GM12864 (cell line): Measurements from ENCODE around the gene PGAM1.
"Not testable (repeated sequence)": the region's sequence is repeated elsewhere in the genome, so short reads cannot be mapped to it uniquely, and the experiment has no call there.

ENCODE experiments used
- DNase-seq: peaks from one replicate; pipeline ENCODE4 v3.0.0-alpha.2; 2011; ENCODE audit warnings: low read depth
- H3K4me3 ChIP-seq: 2 replicates; pipeline ENCODE4 v1.5.1; 2011; ENCODE audit warnings: mild to moderate bottlenecking, low read depth, low read length, control low read depth
- CTCF ChIP-seq: IDR thresholded peaks from 2 replicates; pipeline ENCODE4 v1.5.1; 2011; ENCODE audit warnings: low read depth, mild to moderate bottlenecking, moderate library complexity, low read length, control low read depth, inconsistent platforms; ENCODE audit errors: missing control alignments

PGAM1 gene

DNA sequence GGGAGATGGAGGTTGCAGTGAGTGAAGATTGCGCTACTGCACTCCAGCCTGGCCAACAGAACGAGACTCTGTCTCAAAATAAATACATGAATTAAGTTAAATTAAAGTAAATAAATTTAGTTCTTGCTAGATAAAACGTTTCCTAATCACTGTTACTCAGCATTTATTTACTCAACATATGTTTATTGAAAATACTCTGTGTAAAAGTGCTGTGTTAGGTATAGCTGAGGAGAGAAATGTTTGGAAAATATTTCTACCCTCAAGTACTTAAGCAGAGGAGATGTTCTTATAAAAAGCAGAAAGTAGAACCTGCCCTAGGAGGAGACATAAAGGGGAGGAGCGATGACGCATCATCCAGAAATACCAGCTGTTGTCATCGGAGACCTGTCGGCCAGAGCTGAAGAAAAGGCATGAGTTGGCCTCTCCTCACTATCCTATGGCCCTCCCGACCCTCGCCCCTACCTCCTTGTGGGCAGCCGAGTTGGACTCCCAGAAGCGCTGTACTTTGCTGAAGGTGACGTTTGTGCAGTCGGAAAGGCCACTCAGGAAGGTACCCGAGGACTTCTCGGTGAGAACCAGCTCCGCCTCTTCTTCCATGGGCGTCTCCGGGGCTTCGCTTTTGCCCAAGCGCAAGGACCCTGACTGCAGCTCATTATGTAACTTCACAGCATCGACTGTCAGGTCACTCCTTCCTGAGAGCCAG is 26.0 kb upstream of the PGAM1 start:
- DNase-seq, result no peak
- peak overlapping the region; percentile 80 for H3K4me3 ChIP-seq
- TF ChIP-seq CTCF, result no peak

- TF ChIP-seq CTCF, result peak; percentile 25
- DNase-seq, result peak; percentile 95
- peak within 1 kb of the TSS; percentile 80 for H3K4me3 ChIP-seq
Measured at GRCh38 chr10:97400665-97401454, 25.1 kb upstream of the PGAM1 start, which contains the start of gene RRP12. TSS of gene RRP12 (minus strand) at chr10:97401340. CDS start at chr10:97401231, 109 bp downstream.

DNA sequence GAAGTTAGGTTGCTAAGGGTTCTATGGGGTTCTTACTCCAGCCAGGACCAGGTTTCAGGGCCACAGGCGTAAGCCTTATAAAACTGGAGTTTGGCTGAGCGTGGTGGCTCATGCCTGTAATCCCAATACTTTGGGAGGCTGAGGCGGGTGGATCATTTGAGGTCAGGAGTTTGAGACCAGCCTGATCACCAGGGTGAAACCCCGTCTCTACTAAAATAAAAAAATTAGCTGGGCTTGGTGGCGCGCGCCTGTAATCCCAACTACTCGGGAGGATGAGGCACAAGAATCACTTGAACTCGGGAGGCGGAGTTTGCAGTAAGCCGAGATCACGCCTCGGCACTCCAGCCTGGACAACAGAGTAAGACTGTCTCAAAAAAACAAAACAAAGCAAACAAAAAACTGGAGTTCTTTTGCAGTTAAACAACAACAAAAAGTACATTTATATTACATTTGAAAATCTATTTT is 24.5 kb upstream of the PGAM1 start:
- no peak for DNase-seq
- H3K4me3 ChIP-seq, result peak overlapping the region; percentile 80
- no peak for TF ChIP-seq CTCF

GRCh38 chr10:97404044-97404443 is 21.9 kb upstream of the PGAM1 start:
- TF ChIP-seq CTCF, result no peak
- H3K4me3 ChIP-seq, result no peak overlapping the region
- no peak for DNase-seq

DNA sequence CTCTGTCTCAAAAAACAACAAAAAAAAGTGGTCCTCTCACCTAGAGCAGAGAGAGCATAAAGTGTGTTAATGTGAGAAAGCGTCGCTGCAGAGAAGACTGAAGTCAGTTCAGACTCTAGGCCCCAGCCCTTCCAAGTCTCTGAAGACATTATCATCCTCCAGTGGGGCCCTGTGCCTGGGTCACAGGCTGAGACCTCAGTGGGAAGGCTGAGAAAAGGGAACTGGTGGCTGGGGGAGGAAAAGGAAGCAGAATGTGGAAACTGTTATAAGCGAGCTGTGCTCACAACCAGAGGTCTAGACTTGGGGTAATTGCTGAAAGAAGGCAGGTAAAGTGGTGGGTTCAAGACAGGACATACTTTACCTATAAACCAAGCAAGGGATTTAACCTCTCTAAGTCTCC is 19.9 kb upstream of the PGAM1 start:
- DNase-seq, result no peak
- TF ChIP-seq CTCF, result no peak
- no peak overlapping the region for H3K4me3 ChIP-seq

- not testable (repeated sequence) for H3K4me3 ChIP-seq, DNase-seq
Measured at GRCh38 chr10:97406483-97406882, 19.5 kb upstream of the PGAM1 start.

DNA sequence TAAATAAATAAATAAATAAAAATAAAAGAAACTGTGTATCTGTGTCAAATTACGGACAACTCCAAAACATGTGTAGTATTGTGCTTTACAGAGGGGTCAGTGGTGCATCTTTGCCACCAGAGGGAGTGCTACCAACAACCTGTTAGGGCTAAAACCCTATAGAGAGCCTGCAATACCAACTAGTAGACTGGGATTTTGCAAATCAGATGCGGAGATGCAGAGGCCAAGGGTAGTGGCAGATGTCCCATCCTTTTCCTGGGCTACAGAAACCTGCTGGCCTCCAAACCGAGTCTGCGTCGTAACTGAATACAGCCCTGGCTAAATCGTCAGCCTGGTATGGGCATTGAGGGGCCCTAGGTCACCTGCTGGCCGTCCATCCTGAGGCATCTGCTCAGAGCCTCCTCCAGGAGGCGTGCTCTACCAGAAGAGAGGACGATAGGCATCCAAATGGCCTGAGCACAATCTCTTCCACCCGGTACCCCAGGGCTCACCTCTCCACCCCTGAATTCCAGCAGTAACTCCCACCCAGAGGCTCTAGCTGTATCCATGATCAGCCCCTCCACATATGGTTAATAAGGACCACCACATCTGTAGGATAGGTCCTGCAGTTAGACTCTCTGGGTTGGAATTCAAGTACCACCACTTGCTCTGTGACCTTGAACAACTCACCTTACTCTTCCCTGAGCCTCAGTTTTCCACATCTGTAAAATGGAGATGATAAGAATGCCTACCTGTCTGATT is 18.6 kb upstream of the PGAM1 start:
- TF ChIP-seq CTCF, result peak; percentile 60
- H3K4me3 ChIP-seq, result no peak overlapping the region
- no peak for DNase-seq
